ENCODE results near the gene ZFP36L2. TPM values are rescaled to one million over a fixed set of nuclear protein-coding genes. Genes with fewer than 3 reads are reported as not detected.

Gene ZFP36L2
- total RNA-seq, 3 donors from 2014 or later, result 67.7 to 81.4 (median 75.5) TPM

- Mint-ChIP-seq H3K36me3 (ENCODE audit: insufficient read depth) (peaks cover 2% of the 10 kb centered on the region), H3K27me3 (ENCODE audit: low read depth) (no peaks in the 10 kb centered on the region), H3K4me3 (no peak overlapping the region), H3K9me3 (no peaks in the 10 kb centered on the region), H3K4me1 (ENCODE audit: low read depth) (peaks cover 35% of the 10 kb centered on the region)
- ATAC-seq (no peak), DNase-seq (no peak)
Observed at GRCh38 chr2:43212931-43213330, 13.5 kb downstream of the ZFP36L2 start.

GRCh38 chr2:43212216-43212835 lies 14.1 kb downstream of the ZFP36L2 start:
- no peak overlapping the region for H3K4me3 Mint-ChIP-seq
- H3K9me3 Mint-ChIP-seq, result no peaks in the 10 kb centered on the region
- no peak for ATAC-seq
- no peaks in the 10 kb centered on the region for H3K27me3 Mint-ChIP-seq (ENCODE audit: low read depth)
- peaks cover 35% of the 10 kb centered on the region for H3K4me1 Mint-ChIP-seq (ENCODE audit: low read depth)
- DNase-seq, result no peak
- peaks cover 2% of the 10 kb centered on the region for H3K36me3 Mint-ChIP-seq (ENCODE audit: insufficient read depth)

- peaks cover 2% of the 10 kb centered on the region for H3K36me3 Mint-ChIP-seq (ENCODE audit: insufficient read depth)
- H3K27me3 Mint-ChIP-seq (ENCODE audit: low read depth), result no peaks in the 10 kb centered on the region
- H3K9me3 Mint-ChIP-seq, result no peaks in the 10 kb centered on the region
- ATAC-seq (peak; percentile 59 to 75), DNase-seq (peak; percentile 49)
- no peak overlapping the region for H3K4me3 Mint-ChIP-seq
- H3K4me1 Mint-ChIP-seq (ENCODE audit: low read depth), result peaks cover 35% of the 10 kb centered on the region
Observed at GRCh38 chr2:43210467-43211303, 15.7 kb downstream of the ZFP36L2 start.

GRCh38 chr2:43210125-43210466 lies 16.3 kb downstream of the ZFP36L2 start:
- no peaks in the 10 kb centered on the region for H3K9me3 Mint-ChIP-seq

GRCh38 chr2:43209204-43209717 lies 17.1 kb downstream of the ZFP36L2 start:
- peaks cover 2% of the 10 kb centered on the region for H3K36me3 Mint-ChIP-seq (ENCODE audit: insufficient read depth)
- DNase-seq (no peak), ATAC-seq (no peak)
- H3K9me3 Mint-ChIP-seq, result no peaks in the 10 kb centered on the region
- H3K4me3 Mint-ChIP-seq, result no peak overlapping the region
- H3K4me1 Mint-ChIP-seq (ENCODE audit: low read depth), result peaks cover 35% of the 10 kb centered on the region
- no peaks in the 10 kb centered on the region for H3K27me3 Mint-ChIP-seq (ENCODE audit: low read depth)

More at GRCh38 chr2:43210125-43210466, 16.3 kb downstream of the ZFP36L2 start:
- Mint-ChIP-seq H3K27me3 (ENCODE audit: low read depth) (no peaks in the 10 kb centered on the region), H3K36me3 (ENCODE audit: insufficient read depth) (peaks cover 2% of the 10 kb centered on the region), H3K4me1 (ENCODE audit: low read depth) (peaks cover 35% of the 10 kb centered on the region), H3K4me3 (no peak overlapping the region)
- no peak for DNase-seq
- no peak for ATAC-seq

- Mint-ChIP-seq H3K27me3 (ENCODE audit: low read depth) (no peaks in the 10 kb centered on the region), H3K9me3 (no peaks in the 10 kb centered on the region), H3K36me3 (ENCODE audit: insufficient read depth) (no peaks in the 10 kb centered on the region), H3K4me1 (ENCODE audit: low read depth) (peaks cover 31% of the 10 kb centered on the region), H3K4me3 (peak overlapping the region; percentile 21)
- DNase-seq, result no peak
- no peak for ATAC-seq
Observed at GRCh38 chr2:43207553-43208300, 18.7 kb downstream of the ZFP36L2 start.

- H3K4me1 Mint-ChIP-seq (ENCODE audit: low read depth), result peaks cover 29% of the 10 kb centered on the region
- H3K4me3 Mint-ChIP-seq, result no peak overlapping the region
- H3K36me3 Mint-ChIP-seq (ENCODE audit: insufficient read depth), result no peaks in the 10 kb centered on the region
- no peak for DNase-seq
- ATAC-seq, result no peak
- H3K27me3 Mint-ChIP-seq (ENCODE audit: low read depth), result no peaks in the 10 kb centered on the region
- H3K9me3 Mint-ChIP-seq, result no peaks in the 10 kb centered on the region
Observed at GRCh38 chr2:43206602-43207001, 19.8 kb downstream of the ZFP36L2 start.

- peaks cover 30% of the 10 kb centered on the region for H3K4me1 Mint-ChIP-seq (ENCODE audit: low read depth)
- no peak for ATAC-seq
- no peaks in the 10 kb centered on the region for H3K9me3 Mint-ChIP-seq
- H3K36me3 Mint-ChIP-seq (ENCODE audit: insufficient read depth), result no peaks in the 10 kb centered on the region
- H3K27me3 Mint-ChIP-seq (ENCODE audit: low read depth), result no peaks in the 10 kb centered on the region
- no peak for DNase-seq
- no peak overlapping the region for H3K4me3 Mint-ChIP-seq
Observed at GRCh38 chr2:43203373-43203772, 23.0 kb downstream of the ZFP36L2 start.

- H3K4me1 Mint-ChIP-seq (ENCODE audit: low read depth), result peaks cover 27% of the 10 kb centered on the region
- no peaks in the 10 kb centered on the region for H3K27me3 Mint-ChIP-seq (ENCODE audit: low read depth)
- no peaks in the 10 kb centered on the region for H3K9me3 Mint-ChIP-seq
- ATAC-seq (no peak), DNase-seq (no peak)
- no peak overlapping the region for H3K4me3 Mint-ChIP-seq
- H3K36me3 Mint-ChIP-seq (ENCODE audit: insufficient read depth), result no peaks in the 10 kb centered on the region
Observed at GRCh38 chr2:43202289-43202688, 24.1 kb downstream of the ZFP36L2 start.

GRCh38 chr2:43201497-43201896 lies 24.9 kb downstream of the ZFP36L2 start:
- H3K9me3 Mint-ChIP-seq, result no peaks in the 10 kb centered on the region

GRCh38 chr2:43201016-43201415 lies 25.4 kb downstream of the ZFP36L2 start:
- H3K27me3 Mint-ChIP-seq (ENCODE audit: low read depth), result no peaks in the 10 kb centered on the region
- no peaks in the 10 kb centered on the region for H3K36me3 Mint-ChIP-seq (ENCODE audit: insufficient read depth)
- DNase-seq, result no peak
- H3K9me3 Mint-ChIP-seq, result no peaks in the 10 kb centered on the region
- no peak overlapping the region for H3K4me3 Mint-ChIP-seq
- peaks cover 33% of the 10 kb centered on the region for H3K4me1 Mint-ChIP-seq (ENCODE audit: low read depth)
- no peak for ATAC-seq

More at GRCh38 chr2:43201497-43201896, 24.9 kb downstream of the ZFP36L2 start:
- Mint-ChIP-seq H3K4me1 (ENCODE audit: low read depth) (peaks cover 34% of the 10 kb centered on the region), H3K4me3 (no peak overlapping the region), H3K27me3 (ENCODE audit: low read depth) (no peaks in the 10 kb centered on the region), H3K36me3 (ENCODE audit: insufficient read depth) (no peaks in the 10 kb centered on the region)
- ATAC-seq (no peak), DNase-seq (no peak)

- DNase-seq (no peak), ATAC-seq (no peak)
- no peak overlapping the region for H3K4me3 Mint-ChIP-seq
- H3K36me3 Mint-ChIP-seq (ENCODE audit: insufficient read depth), result no peaks in the 10 kb centered on the region
- H3K27me3 Mint-ChIP-seq (ENCODE audit: low read depth), result no peaks in the 10 kb centered on the region
- no peaks in the 10 kb centered on the region for H3K9me3 Mint-ChIP-seq
- H3K4me1 Mint-ChIP-seq (ENCODE audit: low read depth), result peaks cover 39% of the 10 kb centered on the region
Observed at GRCh38 chr2:43199492-43200488, 26.6 kb downstream of the ZFP36L2 start.

- DNase-seq, result no peak
- H3K27me3 Mint-ChIP-seq (ENCODE audit: low read depth), result no peaks in the 10 kb centered on the region
- ATAC-seq, result no peak
- peaks cover 54% of the 10 kb centered on the region for H3K4me1 Mint-ChIP-seq (ENCODE audit: low read depth)
- no peak overlapping the region for H3K4me3 Mint-ChIP-seq
- no peaks in the 10 kb centered on the region for H3K9me3 Mint-ChIP-seq
- no peaks in the 10 kb centered on the region for H3K36me3 Mint-ChIP-seq (ENCODE audit: insufficient read depth)
Observed at GRCh38 chr2:43198263-43198662, 28.1 kb downstream of the ZFP36L2 start.
